ENCODE measurements around the gene TBC1D7. TPM values are rescaled to one million over a fixed set of nuclear protein-coding genes. Genes with fewer than 3 reads are reported as not detected.

TBC1D7 gene
- total RNA-seq, 1 experiment from 2014 or later, result 22.7 TPM

- Histone ChIP-seq H3K4me3 (no peak overlapping the region), H3K9me3 (replicated peaks) (no peaks in the 10 kb centered on the region), H3K27ac (no peak overlapping the region), H3K4me1 (no peaks in the 10 kb centered on the region), H3K36me3 (no peaks in the 10 kb centered on the region), H3K27me3 (no peaks in the 10 kb centered on the region)
- DNase-seq, result no peak
Measured at GRCh38 chr6:13263669-13264068, 64.7 kb downstream of the TBC1D7 start.

- H3K36me3 ChIP-seq, result no peaks in the 10 kb centered on the region
- no peaks in the 10 kb centered on the region for H3K4me1 ChIP-seq
- no peak overlapping the region for H3K27ac ChIP-seq
- DNase-seq, result no peak
- H3K27me3 ChIP-seq, result no peaks in the 10 kb centered on the region
- H3K9me3 ChIP-seq (replicated peaks), result no peaks in the 10 kb centered on the region
- no peak overlapping the region for H3K4me3 ChIP-seq
Measured at GRCh38 chr6:13262302-13263230, 65.8 kb downstream of the TBC1D7 start.

- no peak for DNase-seq
- Histone ChIP-seq H3K36me3 (no peaks in the 10 kb centered on the region), H3K27ac (no peak overlapping the region), H3K27me3 (no peaks in the 10 kb centered on the region), H3K9me3 (replicated peaks) (no peaks in the 10 kb centered on the region), H3K4me3 (no peak overlapping the region), H3K4me1 (no peaks in the 10 kb centered on the region)
Measured at GRCh38 chr6:13261464-13261994, 66.8 kb downstream of the TBC1D7 start.

- Histone ChIP-seq H3K27me3 (no peaks in the 10 kb centered on the region), H3K4me3 (no peak overlapping the region), H3K27ac (no peak overlapping the region), H3K36me3 (no peaks in the 10 kb centered on the region), H3K9me3 (replicated peaks) (no peaks in the 10 kb centered on the region), H3K4me1 (no peaks in the 10 kb centered on the region)
- no peak for DNase-seq
Measured at GRCh38 chr6:13260831-13261230, 67.5 kb downstream of the TBC1D7 start.

GRCh38 chr6:13260101-13260598 is 68.2 kb downstream of the TBC1D7 start:
- Histone ChIP-seq H3K27me3 (no peaks in the 10 kb centered on the region), H3K9me3 (replicated peaks) (no peaks in the 10 kb centered on the region), H3K4me3 (no peak overlapping the region), H3K27ac (no peak overlapping the region), H3K36me3 (no peaks in the 10 kb centered on the region), H3K4me1 (no peaks in the 10 kb centered on the region)
- DNase-seq, result no peak

GRCh38 chr6:13259393-13259792 is 68.9 kb downstream of the TBC1D7 start:
- Histone ChIP-seq H3K36me3 (no peaks in the 10 kb centered on the region), H3K4me3 (no peak overlapping the region), H3K4me1 (no peaks in the 10 kb centered on the region), H3K9me3 (replicated peaks) (no peaks in the 10 kb centered on the region), H3K27ac (no peak overlapping the region), H3K27me3 (no peaks in the 10 kb centered on the region)
- DNase-seq, result no peak

- no peaks in the 10 kb centered on the region for H3K9me3 ChIP-seq (replicated peaks)
- no peak for DNase-seq
- H3K27ac ChIP-seq, result no peak overlapping the region
- H3K27me3 ChIP-seq, result no peaks in the 10 kb centered on the region
- H3K4me3 ChIP-seq, result no peak overlapping the region
- H3K4me1 ChIP-seq, result no peaks in the 10 kb centered on the region
- no peaks in the 10 kb centered on the region for H3K36me3 ChIP-seq
Measured at GRCh38 chr6:13256266-13257001, 71.9 kb downstream of the TBC1D7 start.

Other genes starting within 250 kb of the TBC1D7 start
- gene GFOD1, start 159.1 kb upstream of the TBC1D7 start, total RNA-seq (2014; rRNA removed; shearing (Covaris generic)), result 1.7 and 2.9 TPM in 2 replicates
- gene SIRT5, start 246.1 kb upstream of the TBC1D7 start, total RNA-seq (2014; rRNA removed; shearing (Covaris generic)), result 2.7 and 3.3 TPM in 2 replicates

Measured in SJCRH30 (cell line).